Coronary artery (tissue), 2 donors: ENCODE data around the gene DCTN5.

Experiments
- DNase-seq: peaks from one replicate; pipeline ENCODE4 v3.0.0-alpha.2; 2017; ENCODE audit warnings: low spot score
- H3K27ac ChIP-seq, 2 donors: fragments of 200-600 bp; sonication (generic); one replicate each; pipeline ENCODE4 v1.5.1; 2016 to 2019
- H3K4me3 ChIP-seq: fragments of 200-600 bp; sonication (generic); 2 replicates; pipeline ENCODE4 v1.5.1; 2016; ENCODE audit warnings: mild to moderate bottlenecking, moderate library complexity
- CTCF ChIP-seq: fragments of 200-600 bp; sonication (generic); IDR thresholded peaks from one replicate; pipeline ENCODE4 v1.5.1; 2019; ENCODE audit warnings: antibody characterized with exemption

DCTN5 gene

GRCh38 chr16:23687034-23687808 is 46.0 kb downstream of the DCTN5 start:
- Histone ChIP-seq H3K4me3 (no peak overlapping the region), H3K27ac (no peak overlapping the region)
- TF ChIP-seq CTCF: no peak
- no peak for DNase-seq

GRCh38 chr16:23689442-23690187 is 48.3 kb downstream of the DCTN5 start:
- Histone ChIP-seq H3K4me3 (no peak overlapping the region), H3K27ac (no peak overlapping the region)
- TF ChIP-seq CTCF: no peak
- DNase-seq: no peak

- no peak overlapping the region for H3K27ac ChIP-seq
- DNase-seq: no peak
- TF ChIP-seq CTCF: no peak
- H3K4me3 ChIP-seq: no peak overlapping the region
Observed at GRCh38 chr16:23690771-23691482, 49.7 kb downstream of the DCTN5 start.

GRCh38 chr16:23691483-23692189 is 50.4 kb downstream of the DCTN5 start:
- no peak for DNase-seq
- H3K4me3 ChIP-seq: no peak overlapping the region
- no peak overlapping the region for H3K27ac ChIP-seq
- no peak for TF ChIP-seq CTCF

GRCh38 chr16:23692190-23692837 is 51.0 kb downstream of the DCTN5 start:
- no peak for DNase-seq
- no peak for TF ChIP-seq CTCF
- no peak overlapping the region for H3K4me3 ChIP-seq
- no peak overlapping the region for H3K27ac ChIP-seq

GRCh38 chr16:23694265-23694643 is 53.0 kb downstream of the DCTN5 start:
- DNase-seq: no peak
- peak overlapping the region; percentile 60 for H3K4me3 ChIP-seq
- no peak for TF ChIP-seq CTCF
- peak overlapping the region in 1 of 2 donors; percentile 11 for H3K27ac ChIP-seq
